Measurements from ENCODE around the gene FAM20A. TPM values are rescaled to one million over a fixed set of nuclear protein-coding genes. Genes with fewer than 3 reads are reported as not detected.

Gene FAM20A
- total RNA-seq, 3 donors from 2014 or later (not counting 1 experiment from before 2014, with no cell fraction given) = 0.38 to 1.3 (median 0.66) TPM

DNA sequence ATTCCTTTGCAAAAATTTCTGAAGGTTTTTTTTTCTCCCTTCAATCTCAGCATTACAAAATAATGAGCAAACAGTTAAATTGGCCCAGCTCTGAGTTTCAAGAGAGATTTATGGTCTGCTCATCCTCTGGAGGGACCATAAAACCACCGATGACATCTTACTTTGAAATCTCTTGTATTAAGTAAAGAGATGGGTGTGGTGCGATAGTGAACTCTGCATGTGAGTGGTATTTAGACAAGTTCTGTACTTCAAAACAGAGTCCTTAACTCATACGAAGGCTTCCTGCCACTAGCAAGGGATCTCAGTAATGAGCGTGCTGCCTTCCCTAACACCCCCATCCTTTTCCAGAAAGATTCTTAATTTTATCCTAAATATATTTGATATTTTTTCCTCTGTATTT lies 2.1 kb downstream of the FAM20A start:
- H3K4me3 Mint-ChIP-seq = no peak overlapping the region
- Histone ChIP-seq H3K27ac (ENCODE audit: low read length) (no peak overlapping the region), H3K4me3 (ENCODE audit: low read length) (no peak overlapping the region), H3K27me3 (ENCODE audit: control insufficient read depth, insufficient read depth, low read length) (peaks cover 24% of the 10 kb centered on the region), H3K9me3 (ENCODE audit: control insufficient read depth, insufficient read depth, low read length) (no peaks in the 10 kb centered on the region), H3K4me1 (ENCODE audit: control insufficient read depth, insufficient read depth, low read length) (peaks cover 14% of the 10 kb centered on the region), H3K36me3 (ENCODE audit: control insufficient read depth, insufficient read depth, low read length) (no peaks in the 10 kb centered on the region)
- H3K36me3 Mint-ChIP-seq = no peaks in the 10 kb centered on the region
- H3K27ac Mint-ChIP-seq = no peak overlapping the region
- no peaks in the 10 kb centered on the region for H3K9me3 Mint-ChIP-seq
- intact Hi-C loops (cut with micrococcal nuclease) = no loop called here
- ATAC-seq (no peak), DNase-seq (no peak)
- 76% methylated on average over 3 of the region's 4 CpGs for WGBS (ENCODE audit: insufficient coverage)
- TF ChIP-seq, protein P1, sequence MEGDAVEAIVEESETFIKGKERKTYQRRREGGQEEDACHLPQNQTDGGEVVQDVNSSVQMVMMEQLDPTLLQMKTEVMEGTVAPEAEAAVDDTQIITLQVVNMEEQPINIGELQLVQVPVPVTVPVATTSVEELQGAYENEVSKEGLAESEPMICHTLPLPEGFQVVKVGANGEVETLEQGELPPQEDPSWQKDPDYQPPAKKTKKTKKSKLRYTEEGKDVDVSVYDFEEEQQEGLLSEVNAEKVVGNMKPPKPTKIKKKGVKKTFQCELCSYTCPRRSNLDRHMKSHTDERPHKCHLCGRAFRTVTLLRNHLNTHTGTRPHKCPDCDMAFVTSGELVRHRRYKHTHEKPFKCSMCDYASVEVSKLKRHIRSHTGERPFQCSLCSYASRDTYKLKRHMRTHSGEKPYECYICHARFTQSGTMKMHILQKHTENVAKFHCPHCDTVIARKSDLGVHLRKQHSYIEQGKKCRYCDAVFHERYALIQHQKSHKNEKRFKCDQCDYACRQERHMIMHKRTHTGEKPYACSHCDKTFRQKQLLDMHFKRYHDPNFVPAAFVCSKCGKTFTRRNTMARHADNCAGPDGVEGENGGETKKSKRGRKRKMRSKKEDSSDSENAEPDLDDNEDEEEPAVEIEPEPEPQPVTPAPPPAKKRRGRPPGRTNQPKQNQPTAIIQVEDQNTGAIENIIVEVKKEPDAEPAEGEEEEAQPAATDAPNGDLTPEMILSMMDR (IDR thresholded peaks at IDR 0.05) = no peak
- H3K27me3 Mint-ChIP-seq (ENCODE audit: low read depth in 2 of 2) = peaks cover 50 to 82% of the 10 kb centered on the region in 2 donors
- H3K4me1 Mint-ChIP-seq = peaks cover 13 to 16% of the 10 kb centered on the region in 2 donors

DNA sequence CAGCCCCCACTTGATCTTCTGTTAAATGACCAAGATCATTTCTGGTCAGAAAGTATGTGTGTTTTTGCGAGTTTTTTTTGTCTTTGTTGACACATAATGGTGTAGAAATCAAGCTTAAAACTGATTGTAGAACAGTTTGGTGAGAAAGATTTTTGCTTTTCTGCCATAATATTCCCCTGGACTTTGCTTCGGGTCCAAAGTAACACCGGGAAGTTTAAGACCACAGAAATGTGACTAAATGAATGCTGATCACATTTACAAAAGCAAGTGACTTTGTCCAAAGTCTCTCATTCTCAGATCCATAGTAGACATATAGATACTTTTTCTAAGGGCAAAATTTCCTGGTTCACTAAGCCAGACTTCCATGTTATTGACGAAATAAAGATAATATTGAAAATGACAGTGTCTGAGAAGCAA lies 2.6 kb downstream of the FAM20A start:
- Mint-ChIP-seq H3K9me3 (no peaks in the 10 kb centered on the region), H3K4me3 (no peak overlapping the region), H3K4me1 (peaks cover 13 to 16% of the 10 kb centered on the region in 2 donors), H3K36me3 (no peaks in the 10 kb centered on the region), H3K27ac (no peak overlapping the region), H3K27me3 (ENCODE audit: low read depth in 2 of 2) (peaks cover 51 to 83% of the 10 kb centered on the region in 2 donors)
- H3K27ac ChIP-seq (ENCODE audit: low read length) = no peak overlapping the region
- intact Hi-C loops (cut with micrococcal nuclease) = no loop called here
- ATAC-seq (no peak), DNase-seq (no peak)
- TF ChIP-seq, protein P1 (IDR thresholded peaks at IDR 0.05) = no peak
- peaks cover 14% of the 10 kb centered on the region for H3K4me1 ChIP-seq (ENCODE audit: control insufficient read depth, insufficient read depth, low read length)
- no peak overlapping the region for H3K4me3 ChIP-seq (ENCODE audit: low read length)
- H3K9me3 ChIP-seq (ENCODE audit: control insufficient read depth, insufficient read depth, low read length) = no peaks in the 10 kb centered on the region
- H3K27me3 ChIP-seq (ENCODE audit: control insufficient read depth, insufficient read depth, low read length) = peaks cover 24% of the 10 kb centered on the region
- 90% methylated on average over 3 of the region's 4 CpGs for WGBS (ENCODE audit: insufficient coverage)
- no peaks in the 10 kb centered on the region for H3K36me3 ChIP-seq (ENCODE audit: control insufficient read depth, insufficient read depth, low read length)

DNA sequence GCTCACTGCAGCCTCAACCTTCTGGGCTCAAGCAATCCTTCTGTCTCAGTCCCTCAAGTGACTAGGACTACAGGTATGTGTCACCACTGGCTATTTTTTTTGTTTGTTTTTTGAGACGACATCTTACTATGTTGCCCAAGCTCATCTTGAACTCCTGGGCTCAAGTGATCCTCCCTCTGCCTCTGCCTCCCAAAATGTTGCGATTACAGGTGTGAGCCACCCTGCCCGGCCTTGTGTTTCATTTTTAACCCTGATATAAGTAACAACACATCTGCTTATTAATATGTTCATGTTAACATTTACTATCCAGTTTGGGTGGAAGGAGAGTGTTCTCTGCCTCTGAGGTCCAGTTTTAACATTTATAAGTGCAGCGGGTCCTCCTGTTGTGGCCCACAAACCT lies 3.1 kb downstream of the FAM20A start:
- ATAC-seq (no peak), DNase-seq (no peak)
- H3K4me3 Mint-ChIP-seq = no peak overlapping the region
- peaks cover 53 to 83% of the 10 kb centered on the region in 2 donors for H3K27me3 Mint-ChIP-seq (ENCODE audit: low read depth in 2 of 2)
- H3K27ac Mint-ChIP-seq = no peak overlapping the region
- Histone ChIP-seq H3K4me3 (ENCODE audit: low read length) (no peak overlapping the region), H3K27ac (ENCODE audit: low read length) (no peak overlapping the region), H3K27me3 (ENCODE audit: control insufficient read depth, insufficient read depth, low read length) (peaks cover 22% of the 10 kb centered on the region), H3K4me1 (ENCODE audit: control insufficient read depth, insufficient read depth, low read length) (peaks cover 14% of the 10 kb centered on the region), H3K36me3 (ENCODE audit: control insufficient read depth, insufficient read depth, low read length) (no peaks in the 10 kb centered on the region), H3K9me3 (ENCODE audit: control insufficient read depth, insufficient read depth, low read length) (no peaks in the 10 kb centered on the region)
- H3K4me1 Mint-ChIP-seq = peaks cover 13 to 16% of the 10 kb centered on the region in 2 donors
- 93% methylated on average over 4 of the region's 4 CpGs for WGBS (ENCODE audit: insufficient coverage)
- TF ChIP-seq, protein P1 (IDR thresholded peaks at IDR 0.05) = no peak
- H3K36me3 Mint-ChIP-seq = no peaks in the 10 kb centered on the region
- H3K9me3 Mint-ChIP-seq = no peaks in the 10 kb centered on the region
- intact Hi-C loops (cut with micrococcal nuclease) = no loop called here

DNA sequence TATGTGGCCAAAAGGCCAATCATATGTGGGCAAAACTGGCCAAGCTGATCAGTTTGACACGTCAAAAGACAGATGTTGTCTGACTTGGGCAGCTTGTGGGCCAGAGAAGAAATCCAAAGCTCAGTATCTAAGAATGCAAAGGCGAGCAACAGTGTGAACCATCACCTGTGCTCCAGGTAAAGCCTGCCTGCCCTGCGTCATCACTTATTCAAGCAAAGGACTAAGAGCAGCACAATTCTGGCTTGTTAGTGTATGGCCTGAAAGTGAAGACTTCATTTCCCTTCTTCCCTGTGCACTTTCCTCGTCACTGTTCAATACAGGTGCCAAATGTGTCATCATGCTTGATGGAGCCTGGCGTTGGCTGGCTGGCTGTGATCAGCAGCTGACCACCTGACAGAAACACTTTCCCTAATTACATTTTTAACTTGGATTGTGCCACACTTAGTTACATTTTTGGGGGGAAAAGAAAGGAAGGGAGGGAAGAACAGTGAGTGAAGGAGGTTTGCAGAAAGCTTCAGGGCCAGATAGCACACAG lies 4.7 kb downstream of the FAM20A start:
- Histone ChIP-seq H3K9me3 (ENCODE audit: control insufficient read depth, insufficient read depth, low read length) (no peaks in the 10 kb centered on the region), H3K4me3 (ENCODE audit: low read length) (no peak overlapping the region), H3K27ac (ENCODE audit: low read length) (no peak overlapping the region), H3K27me3 (ENCODE audit: control insufficient read depth, insufficient read depth, low read length) (peaks cover 16% of the 10 kb centered on the region), H3K36me3 (ENCODE audit: control insufficient read depth, insufficient read depth, low read length) (no peaks in the 10 kb centered on the region), H3K4me1 (ENCODE audit: control insufficient read depth, insufficient read depth, low read length) (peaks cover 14% of the 10 kb centered on the region)
- Mint-ChIP-seq H3K36me3 (no peaks in the 10 kb centered on the region), H3K27ac (no peak overlapping the region), H3K27me3 (ENCODE audit: low read depth in 2 of 2) (peaks cover 48 to 83% of the 10 kb centered on the region in 2 donors), H3K9me3 (no peaks in the 10 kb centered on the region), H3K4me1 (peaks cover 13 to 16% of the 10 kb centered on the region in 2 donors), H3K4me3 (no peak overlapping the region)
- no peak for DNase-seq
- 74% methylated on average over 5 of the region's 5 CpGs for WGBS (ENCODE audit: insufficient coverage)
- intact Hi-C loops (cut with micrococcal nuclease) = no loop called here
- TF ChIP-seq, protein P1 (IDR thresholded peaks at IDR 0.05) = no peak
- no peak for ATAC-seq

All from natural killer cell (primary cell).